Spleen (tissue), 7 donors: ENCODE results near the gene KRT8.

ENCODE experiments used
- CTCF ChIP-seq, 11 experiments: fragments of 200-600 bp in 7 of 11; fragments of 450-650 bp in 4 of 11; sonication (generic) in 4 of 11; IDR thresholded peaks in 8 of 11; conservative IDR thresholded peaks in 3 of 11; 1 replicate in 7 of 11; 2 replicates in 4 of 11; pipeline versions ENCODE4 v1.4.0 to v1.8.0; 2016 to 2021; ENCODE audit warnings: antibody characterized with exemption in 11 of 11, inconsistent platforms in 4 of 11, mild to moderate bottlenecking in 1 of 11
- POLR2A ChIP-seq, 3 donors: fragments of 450-650 bp; IDR thresholded peaks; one replicate each; pipeline ENCODE4 v1.5.1; 2017; ENCODE audit warnings: antibody characterized with exemption in 3 of 3, mild to moderate bottlenecking in 1 of 3
- donor health status: DM: no; HTN: no; CAD: no; lungs with moderate emphysema.
- donor health status: DM: no; HTN: no; CAD: no.
- donor health status: DM: no; HTN: no; CAD: no.

DNA sequence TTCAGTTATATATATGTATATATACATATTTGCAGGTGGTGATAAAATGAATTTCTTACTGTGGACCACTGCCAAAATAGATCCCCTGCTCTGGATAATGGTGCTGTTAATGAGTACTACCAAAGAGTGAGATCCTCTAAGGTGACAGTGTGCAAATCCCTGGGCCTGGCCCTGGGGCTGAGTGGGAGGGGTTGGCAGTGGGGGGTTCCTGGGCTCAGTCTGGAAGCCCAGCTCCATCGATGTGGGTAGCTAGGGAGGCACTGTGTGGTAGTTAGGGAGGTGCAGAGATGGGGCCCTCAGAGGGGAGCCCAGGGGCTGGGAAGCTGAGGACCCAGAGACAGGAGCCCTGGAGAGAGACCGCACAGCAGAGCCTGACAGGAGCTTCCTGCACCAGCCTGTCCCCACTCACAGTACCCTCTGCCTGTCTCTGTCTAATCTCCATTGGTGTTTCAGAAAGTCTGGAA lies 9.1 kb downstream of the KRT8 start:
- TF ChIP-seq CTCF (IDR thresholded peaks at IDR 0.05 in 8 of 11, conservative IDR thresholded peaks at IDR 0.05 in 3 of 11) = no peak
- TF ChIP-seq POLR2A (IDR thresholded peaks at IDR 0.05) = no peak
